HG03280 (cell line): ENCODE results near the gene AKNA.

Source experiments
- ATAC-seq: cut with Tn5 transposase; IDR thresholded peaks from one replicate; pipeline ENCODE4 v1.9.1; 2021; ENCODE audit warnings: mild to moderate bottlenecking, moderate library complexity; ENCODE audit not compliant: unreplicated experiment

Gene AKNA

DNA sequence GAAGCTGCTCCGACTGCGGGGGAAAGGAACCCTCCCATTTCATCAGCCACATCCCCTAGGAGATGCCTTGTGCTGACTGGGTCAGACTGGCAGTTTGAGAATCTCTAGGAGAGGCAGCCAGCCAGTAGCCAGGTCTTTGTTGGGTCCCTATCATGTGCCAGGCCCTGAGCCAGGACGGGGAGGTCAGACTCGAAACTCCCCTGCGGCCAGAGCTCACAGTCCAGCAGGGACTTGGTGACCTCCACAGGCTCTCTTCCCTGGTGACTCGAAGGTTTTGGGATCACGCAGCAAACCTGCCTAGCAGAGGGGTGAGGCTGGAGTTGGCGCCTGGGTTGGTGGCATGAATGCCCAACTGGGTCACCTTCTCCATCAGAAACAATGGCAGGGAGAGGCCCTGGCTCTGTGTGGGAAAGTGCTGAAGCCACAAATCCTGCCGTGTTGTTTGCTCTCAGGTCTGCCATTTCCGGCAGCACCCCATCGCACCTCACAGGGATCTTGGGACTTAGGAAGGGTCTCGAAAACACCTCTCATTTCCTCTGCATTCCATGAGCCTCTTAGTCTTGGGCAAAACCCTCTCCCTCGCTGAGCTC lies 79.3 kb downstream of the AKNA start:
- no peak for ATAC-seq

DNA sequence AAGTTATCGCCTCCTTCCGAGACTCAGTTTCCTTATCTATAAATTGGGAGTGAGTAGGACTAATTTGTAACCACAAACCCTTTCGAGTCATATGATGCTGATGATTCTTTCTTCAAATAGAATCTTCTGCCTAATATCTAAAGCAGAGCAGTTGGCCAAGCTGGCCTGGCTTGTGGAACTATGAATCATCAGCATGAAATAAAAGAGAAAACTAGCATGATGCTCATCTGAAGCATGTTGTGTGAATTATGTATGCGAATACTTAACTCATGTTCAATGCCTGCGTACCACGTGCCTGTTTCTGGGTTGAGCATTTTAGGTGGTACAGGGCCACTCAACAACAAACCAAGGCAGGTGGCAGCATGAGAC lies 79.9 kb downstream of the AKNA start:
- ATAC-seq, result no peak

DNA sequence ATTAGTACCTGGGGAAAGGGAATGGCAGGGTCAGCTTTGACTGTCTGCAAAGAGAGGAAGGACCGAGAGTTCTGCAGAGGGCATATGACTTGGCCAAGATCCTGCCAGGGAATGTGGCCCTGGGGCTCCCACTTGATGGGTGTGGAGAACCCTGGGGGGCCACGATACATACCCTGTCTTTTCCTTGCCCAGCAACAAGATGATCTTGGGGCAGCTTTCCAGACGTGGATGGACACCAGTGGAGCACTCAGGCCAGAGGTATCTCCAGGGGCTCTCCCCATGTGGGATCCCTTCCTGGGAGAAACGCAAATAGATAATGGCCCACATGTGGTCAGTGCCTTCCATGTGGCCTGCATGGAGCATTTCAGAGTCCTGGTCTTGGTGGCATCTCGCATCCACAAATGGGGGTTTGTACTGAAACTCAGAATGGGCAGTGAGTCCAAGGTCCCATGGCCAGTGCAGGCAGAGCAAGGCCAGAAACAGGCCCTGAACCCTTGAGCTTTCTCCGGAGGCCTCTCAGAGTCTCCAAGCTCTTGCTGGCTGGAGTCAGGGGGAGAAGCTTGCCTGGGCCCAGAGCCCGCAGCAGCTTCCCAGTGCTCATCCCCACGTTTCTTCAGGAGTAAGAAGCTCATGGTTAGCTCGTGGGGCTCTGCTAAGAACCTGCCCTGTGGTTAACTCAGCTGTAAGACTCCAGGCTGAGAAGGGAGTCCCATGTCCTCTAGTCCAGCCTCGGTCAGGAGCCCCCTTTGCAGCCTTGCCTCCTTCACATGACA lies 83.2 kb downstream of the AKNA start:
- ATAC-seq, result no peak

DNA sequence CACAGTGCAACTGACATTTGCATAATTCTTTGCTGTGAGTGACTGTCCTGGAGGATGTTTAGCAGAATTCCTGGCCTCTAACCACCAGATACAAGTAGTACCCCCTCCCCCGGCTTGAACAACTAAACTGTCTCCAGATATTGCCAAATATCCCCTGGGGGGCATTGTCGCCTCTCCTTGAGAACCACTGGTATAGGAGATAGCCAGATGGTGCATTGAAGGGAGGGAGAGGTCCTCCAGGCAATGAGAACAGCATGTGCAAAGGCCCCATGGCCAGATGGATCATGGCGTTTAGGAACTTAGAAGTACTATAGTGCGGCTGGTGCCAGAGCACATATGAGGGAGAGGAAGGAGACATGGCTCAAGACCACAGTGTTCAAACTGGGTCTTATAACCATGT lies 83.8 kb downstream of the AKNA start:
- ATAC-seq, result no peak

DNA sequence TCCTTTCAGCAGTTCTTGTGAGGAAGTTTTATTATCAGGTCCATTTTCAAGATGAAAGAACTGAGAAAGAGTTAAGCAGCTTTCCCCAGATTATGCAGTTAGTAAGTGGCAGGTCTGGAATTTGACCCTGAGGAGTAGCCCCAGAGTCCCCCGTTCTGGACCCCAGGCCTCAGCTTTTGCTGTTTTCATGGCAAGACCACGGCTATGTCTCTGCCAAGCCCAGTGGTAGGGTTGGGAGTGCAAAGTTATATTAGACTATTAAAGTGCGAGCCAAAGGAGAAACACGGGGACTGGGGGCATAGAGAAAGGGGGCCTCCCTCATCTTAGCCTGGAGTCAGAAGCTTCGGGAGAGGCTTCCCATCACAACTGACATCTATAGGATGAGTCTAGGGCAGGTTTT lies 84.2 kb downstream of the AKNA start:
- ATAC-seq, result no peak

DNA sequence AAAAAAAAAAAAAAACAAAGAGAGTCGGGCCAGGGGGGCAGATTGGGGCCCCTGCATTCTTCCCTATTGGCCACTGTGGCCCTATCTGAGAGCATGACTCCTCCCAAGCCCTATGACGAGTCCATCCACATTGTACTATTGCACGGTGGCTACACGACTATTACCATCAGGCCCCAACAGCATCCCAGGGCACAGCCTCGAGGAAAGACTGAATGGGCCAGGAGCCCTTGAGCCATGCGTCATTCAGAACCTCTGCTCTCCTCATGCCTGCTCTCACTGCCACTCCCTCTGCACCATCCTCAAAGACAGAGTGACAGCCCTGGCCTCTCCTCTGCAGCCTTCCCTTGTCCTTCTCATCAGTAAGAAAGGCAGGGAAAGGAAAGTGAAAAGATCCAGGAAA lies 85.1 kb downstream of the AKNA start:
- no peak for ATAC-seq

DNA sequence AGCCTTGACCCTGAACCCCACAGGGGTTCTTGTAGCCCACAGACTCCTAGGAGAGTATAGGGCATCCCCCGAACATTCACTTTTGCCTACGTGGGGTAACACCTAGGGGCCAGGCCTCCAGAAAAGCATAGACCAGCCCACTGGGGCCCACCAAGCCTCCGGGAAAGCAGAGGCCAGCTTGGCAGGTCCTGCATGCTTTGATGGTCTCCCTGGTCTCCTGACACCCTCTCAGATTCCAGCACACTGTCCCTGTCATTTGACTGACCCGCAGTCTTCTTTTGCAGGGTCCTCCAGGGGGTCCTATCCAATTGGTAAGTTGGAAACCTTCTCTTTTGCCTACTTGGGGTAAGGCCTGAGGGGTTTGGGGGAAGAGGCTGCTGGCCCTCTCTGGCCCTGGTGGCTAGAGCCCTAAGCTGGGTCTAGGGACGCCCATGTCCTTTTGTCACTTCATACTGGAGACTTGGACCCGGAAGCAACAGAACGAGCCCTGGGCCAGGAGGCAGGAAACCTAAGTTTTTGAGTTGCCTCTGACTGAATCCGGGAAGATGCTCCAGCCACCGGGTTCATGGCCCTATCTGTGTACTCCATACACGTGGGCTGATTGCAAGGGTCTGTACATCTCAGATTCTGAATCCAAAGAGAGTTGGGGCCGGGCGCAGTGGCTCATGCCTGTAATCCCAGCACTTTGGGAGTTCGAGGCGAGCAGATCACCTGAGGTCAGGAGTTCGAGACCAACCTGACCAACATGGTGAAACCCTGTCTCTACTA lies 85.8 kb downstream of the AKNA start:
- ATAC-seq, result no peak

DNA sequence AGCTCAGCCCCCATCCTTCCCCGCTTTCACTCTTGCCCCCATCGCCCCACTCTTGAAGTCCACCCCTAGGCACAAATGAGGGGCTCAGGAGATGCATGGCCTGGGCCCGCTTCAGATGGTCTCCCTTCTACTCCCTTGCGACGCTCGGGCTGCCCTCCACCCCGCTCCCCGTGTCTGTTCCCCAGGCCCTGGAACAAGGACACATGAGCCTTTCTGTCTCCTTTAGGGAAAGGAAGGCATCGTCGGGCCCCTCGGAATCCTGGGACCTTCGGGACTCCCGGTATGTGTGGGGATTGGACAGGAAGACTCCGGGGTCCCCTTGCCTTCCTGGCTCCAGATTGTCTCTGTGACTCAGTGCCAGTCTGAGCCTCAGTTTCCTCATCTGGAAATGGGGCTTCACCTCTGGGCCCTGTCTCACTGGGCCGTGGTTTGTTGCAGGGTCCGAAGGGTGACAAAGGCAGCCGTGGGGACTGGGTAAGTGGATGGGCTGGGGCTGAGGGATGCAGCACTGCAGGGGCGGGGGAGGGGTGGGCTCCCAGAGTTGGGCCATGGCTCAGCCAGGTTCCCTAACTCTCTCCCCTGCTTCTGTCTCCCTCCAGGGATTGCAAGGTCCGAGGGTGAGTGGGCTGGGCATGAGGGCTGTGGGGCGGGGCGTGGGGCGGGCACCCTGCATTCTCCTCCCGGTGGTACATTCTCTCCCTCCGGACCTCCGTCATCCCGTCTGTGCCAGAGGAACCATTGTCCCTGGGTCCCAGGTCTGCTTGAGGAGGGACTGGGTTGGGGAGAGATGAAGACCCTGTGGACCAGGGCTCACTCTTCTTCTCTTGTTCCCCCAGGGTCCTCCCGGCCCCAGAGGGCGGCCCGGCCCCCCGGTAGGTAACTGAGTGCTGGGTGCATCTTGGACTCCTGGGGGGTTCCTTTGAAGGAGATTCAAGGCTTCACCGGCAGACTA lies 86.7 kb downstream of the AKNA start:
- ATAC-seq, result no peak

DNA sequence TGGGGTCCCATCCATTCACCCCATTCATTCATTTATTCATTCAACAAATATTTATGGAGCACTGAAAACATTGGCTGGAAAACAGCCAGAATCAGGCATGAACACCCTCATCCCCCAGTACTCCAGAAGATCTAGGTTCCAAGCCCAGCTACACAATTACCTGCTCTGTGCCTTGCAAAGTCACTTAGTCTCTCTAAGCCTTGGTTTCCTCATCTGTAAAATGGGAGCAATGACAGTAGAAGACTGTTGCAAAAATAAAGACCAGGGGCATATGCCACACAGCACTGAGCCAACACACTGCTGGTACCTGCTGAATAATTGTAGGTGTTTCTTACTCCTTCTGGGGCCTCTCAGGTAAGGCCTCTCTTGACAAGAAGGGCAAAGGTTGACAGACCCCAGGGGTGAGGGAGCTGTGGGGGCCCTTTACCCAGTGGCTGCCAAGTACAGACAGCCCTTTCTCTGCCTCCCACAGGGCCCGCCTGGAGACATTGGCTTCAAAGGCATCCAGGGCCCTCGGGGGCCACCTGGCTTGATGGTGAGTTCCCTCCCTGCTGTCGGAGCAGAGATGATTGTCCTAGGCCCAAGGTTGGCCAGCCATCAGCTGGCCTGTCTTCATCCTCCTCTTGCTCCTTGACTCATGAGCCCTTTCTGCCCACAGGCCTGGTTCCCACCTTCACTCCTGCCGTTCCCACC lies 87.5 kb downstream of the AKNA start:
- no peak for ATAC-seq

DNA sequence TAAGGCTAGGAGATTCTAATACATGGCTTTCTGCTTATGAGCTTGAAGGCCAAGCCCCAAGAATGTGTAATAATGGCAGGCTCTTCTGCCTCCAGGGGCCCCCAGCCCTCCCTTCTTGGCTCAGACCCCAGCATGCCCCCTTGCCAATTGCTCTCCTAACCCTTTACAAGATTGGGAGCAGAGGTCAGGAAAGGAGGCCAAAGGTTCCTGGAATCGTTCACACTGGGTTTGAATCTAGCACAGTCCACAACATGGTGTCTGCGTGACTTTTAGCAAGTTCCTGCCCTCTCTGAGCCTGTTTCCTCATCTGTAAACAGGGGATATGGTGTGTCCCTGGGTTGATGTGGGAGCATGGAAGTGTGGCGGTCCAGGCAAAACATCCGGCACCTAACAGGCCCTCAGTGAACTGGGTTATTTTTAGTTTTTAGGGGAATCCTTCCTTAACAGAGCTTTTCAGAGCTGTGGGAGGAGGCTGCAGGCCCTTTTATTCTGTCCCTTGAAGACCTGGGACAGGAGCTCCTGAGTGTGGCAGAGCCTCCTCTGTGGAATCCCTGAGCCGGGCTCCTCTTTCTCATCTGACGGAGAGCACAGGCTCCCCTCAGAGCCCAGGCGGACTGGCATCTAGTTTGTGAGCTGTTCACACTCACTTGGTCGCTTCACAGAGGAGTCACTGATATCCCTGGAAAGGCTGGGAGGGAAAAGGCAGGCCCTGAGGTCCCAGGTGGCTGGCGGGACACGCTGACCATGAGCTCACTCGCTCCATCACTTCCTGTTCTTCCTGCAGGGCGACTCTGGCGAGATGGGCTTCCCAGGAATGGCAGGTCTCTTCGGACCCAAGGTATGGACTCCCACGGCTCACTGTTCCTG lies 88.3 kb downstream of the AKNA start:
- ATAC-seq, result no peak

DNA sequence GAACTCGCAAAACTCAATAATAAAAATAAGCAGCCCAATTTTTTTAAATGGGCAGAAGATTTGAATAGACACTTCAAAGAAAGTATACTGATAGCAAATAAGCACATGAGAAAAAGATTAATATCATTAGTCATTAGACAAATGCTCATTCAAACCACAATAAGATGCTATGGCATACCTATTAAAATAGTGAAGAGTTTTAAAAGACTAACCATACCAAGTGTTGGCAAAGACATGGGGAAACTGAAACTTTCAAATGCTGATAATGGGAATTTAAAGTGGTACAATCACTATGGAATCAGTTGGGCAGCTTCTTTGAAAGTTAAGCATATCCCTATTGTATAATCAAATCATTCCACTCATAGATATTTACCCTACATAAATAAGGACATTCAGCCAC lies 91.4 kb downstream of the AKNA start:
- ATAC-seq, result no peak

DNA sequence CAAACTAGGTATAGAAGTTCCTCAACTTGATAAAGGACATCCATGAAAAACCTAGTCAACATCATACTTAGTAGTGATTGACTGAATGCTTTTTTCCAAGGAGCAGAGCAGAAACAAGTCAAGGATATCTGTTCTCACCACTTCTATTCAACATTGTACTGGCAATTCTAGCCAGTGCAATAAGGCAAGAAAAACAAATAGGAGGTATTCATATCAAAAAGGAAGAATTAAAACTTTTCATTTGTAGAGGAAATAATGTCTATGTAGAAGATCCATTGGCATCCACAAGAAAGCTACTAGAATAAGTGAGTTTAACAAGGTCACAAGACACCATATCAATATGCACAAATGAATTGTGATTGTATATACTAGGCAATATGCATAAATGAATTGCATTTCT lies 93.1 kb downstream of the AKNA start:
- ATAC-seq, result no peak

DNA sequence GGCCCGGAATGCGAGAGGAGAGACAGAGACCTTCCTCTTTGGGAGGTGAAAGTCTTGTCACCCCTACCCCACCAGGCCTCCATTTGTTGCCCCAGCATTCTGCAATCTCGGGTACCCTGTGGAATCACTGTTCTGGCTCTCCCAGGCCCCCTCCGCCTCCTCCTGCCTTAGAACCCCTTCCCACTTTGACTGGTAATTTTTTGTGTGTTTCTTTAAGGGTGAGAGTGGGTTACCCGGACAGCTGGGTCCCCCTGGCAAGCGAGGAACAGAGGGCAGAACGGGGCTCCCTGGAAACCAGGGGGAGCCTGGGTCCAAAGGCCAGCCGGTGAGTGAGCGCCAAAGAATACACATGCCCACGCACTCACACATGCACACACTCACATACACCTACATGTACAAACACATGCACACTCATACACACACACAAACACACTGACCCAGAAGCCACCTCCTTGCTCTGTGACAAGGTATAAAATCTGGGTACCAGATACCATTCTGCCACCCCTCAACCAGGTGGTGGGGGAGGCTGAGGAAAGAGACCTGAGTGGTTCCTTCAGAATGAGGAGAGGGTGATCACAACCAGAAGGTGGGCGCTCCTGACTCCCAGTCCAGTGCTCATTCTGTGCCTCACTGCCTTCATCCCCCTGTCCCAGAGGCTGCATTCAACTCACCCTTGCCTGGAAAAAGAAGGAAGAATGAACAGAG lies 95.7 kb downstream of the AKNA start:
- ATAC-seq, result no peak

DNA sequence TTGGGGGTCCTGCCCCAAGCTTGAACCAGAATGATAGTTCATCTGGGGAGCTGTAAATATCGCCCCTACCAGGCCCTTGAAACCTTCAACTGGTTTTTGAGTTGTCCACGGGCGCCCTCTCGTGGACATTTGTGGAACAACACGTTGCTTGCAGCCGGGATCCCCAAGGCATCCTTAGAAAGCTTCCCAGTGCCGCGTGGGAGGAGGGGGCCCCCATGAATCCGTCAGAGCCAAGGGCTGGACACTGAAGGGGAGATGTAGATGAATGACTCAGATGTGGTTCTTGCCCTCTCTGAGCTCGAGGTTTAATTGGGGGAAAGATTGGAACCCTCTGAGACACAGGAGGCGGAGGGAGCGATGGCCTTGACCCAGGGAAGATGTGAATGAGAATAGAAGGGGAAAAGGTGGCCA lies 96.7 kb downstream of the AKNA start:
- ATAC-seq, result no peak

DNA sequence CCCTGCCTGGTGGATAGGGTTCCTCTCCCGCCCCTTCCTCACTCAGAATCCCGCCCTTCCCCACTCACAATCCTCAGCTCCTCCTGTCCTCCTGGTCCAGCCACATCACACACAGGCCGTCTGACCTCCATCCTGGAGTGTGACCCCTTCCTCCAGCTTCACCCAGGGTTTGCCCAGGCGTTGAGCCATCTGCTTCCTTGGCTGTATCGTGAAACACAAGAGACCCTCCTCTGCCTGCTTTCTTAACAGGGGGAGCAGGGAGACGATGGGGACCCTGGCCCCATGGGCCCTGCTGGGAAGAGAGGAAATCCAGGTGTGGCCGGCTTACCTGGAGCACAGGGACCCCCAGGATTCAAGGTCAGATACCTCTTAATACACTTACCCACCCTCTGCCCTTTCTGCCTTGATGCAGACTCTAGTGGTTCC lies 97.2 kb downstream of the AKNA start:
- no peak for ATAC-seq

DNA sequence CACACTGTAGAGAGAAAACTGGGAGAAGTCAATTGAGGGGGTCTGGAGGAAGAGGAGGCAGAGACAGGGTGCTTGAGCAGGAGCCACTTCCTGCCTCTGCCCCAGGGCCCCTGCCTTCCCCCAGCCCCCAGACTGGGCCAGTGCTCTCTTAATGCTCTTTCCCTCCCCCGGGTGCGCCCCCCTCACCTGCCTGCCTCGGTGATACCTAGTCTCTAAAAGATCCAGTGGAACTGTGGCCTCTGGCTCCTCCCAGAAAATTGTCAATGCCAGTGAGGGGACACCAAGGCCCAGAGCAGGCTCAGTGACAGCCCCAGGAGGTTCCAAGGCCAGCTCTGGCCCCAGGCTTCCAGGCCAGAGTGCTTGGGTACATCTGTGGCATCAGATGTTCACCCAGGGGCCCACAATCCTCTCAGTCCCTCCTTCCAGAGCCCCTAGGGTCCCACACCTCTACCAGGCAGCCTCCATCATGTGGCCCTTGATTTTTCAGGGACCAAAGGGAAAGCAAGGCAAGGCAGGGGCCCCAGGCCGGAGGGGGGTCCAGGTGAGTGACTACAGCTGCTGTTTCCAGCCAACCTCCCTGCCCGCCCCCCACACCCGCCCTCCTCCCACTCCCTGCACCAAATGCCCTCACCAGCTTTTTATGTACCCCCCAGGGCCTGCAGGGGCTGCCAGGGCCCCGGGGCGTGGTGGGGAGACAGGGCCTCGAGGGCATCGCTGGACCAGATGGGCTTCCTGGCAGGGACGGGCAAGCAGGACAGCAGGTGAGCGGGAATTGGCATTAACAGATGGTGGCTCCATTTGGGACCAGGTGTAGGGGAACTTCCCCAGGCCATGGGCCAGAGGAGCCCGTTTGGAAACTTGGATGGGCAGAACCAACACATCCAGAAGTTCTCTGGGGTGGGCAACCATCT lies 98.0 kb downstream of the AKNA start:
- no peak for ATAC-seq

DNA sequence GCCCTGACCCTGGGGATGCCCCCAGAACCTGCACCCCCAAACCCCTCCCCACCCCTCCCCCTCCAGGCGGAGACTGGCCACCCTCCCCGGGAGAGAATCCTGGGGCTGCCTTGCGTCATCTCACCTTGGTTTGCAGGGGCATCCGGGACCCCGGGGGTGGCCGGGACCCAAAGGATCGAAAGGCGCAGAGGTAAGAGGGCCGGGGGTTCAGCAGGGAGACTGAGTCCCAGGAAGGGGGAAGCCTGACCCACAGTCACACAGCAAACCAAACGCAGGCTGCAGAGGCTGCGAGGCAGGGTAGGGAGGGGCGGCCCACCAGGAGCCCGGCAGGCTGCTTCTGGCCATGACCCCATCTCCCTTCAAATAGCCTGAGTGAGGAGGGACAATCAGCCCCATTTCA lies 98.7 kb downstream of the AKNA start:
- no peak for ATAC-seq
